ENCODE results near the gene APOL2.

Gene APOL2

GRCh38 chr22:36238373-36239149, 766 bp downstream of the APOL2 start:
- H3K4me3 ChIP-seq (ENCODE audit: low read depth, low read length), result peak overlapping the region; percentile 75
- TF ChIP-seq, protein P1, sequence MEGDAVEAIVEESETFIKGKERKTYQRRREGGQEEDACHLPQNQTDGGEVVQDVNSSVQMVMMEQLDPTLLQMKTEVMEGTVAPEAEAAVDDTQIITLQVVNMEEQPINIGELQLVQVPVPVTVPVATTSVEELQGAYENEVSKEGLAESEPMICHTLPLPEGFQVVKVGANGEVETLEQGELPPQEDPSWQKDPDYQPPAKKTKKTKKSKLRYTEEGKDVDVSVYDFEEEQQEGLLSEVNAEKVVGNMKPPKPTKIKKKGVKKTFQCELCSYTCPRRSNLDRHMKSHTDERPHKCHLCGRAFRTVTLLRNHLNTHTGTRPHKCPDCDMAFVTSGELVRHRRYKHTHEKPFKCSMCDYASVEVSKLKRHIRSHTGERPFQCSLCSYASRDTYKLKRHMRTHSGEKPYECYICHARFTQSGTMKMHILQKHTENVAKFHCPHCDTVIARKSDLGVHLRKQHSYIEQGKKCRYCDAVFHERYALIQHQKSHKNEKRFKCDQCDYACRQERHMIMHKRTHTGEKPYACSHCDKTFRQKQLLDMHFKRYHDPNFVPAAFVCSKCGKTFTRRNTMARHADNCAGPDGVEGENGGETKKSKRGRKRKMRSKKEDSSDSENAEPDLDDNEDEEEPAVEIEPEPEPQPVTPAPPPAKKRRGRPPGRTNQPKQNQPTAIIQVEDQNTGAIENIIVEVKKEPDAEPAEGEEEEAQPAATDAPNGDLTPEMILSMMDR (IDR thresholded peaks at IDR 0.05; ENCODE audit: insufficient read depth, low read length, missing control alignments), result no peak
- DNase-seq (ENCODE audit: low read depth, low spot score), result no peak
- ChIA-PET CTCF (interaction anchor here (0.7 to 6.1 kb wide), 22 partner anchors 11 to 248 kb away, joined by 3 to 47 read pairs (median 4); partner anchors contain the start of gene APOL1), POLR2A (interaction anchor here (1.0 to 1.3 kb wide), 3 partner anchors 15 to 148 kb away, joined by 3 to 6 read pairs (median 4); partner anchors contain the start of gene APOL1)

DNA sequence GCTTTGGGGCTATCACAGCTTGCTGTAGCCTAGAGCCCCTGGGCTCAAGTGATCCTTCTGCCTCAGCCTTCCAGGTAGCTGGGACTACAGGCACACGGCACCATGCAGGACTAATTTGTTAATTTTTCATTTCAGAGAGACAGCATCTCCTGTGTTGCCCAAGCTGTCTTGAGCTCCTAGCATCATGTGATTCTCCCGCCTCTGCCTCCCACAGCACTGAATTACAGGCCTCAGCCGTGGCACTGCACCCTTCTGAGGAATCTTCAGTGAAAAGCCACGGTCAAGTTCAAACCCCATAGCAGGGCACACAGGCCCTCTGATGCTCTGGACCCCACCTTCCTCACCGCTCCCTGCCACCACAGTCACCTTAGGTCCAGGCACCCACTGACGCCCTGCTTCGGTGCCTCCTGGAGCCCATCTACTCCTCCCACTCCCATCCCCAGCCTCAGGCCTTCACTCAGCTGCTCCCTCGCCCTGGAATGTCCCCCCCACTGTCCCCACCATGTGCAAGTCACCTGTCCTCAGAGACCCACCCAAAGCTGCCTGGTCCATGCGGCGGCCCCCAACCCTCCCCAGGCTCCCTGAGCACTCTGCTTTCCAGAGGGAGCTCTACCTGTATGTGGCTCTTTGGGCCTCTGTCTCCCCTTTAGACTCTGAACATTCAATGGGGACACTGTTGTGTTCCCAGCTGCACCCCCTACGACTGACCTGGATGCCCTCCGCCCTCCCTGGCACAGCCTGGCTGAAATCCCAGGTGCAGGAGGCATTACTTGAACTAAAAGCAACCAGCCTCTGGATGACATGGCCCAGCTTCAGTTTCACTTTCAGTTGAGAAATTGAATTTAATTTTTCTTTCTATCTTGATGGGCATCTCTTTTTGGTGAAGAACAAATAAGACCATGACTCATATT, 1.6 kb downstream of the APOL2 start:
- DNase-seq (ENCODE audit: low read depth, low spot score), result no peak
- TF ChIP-seq, protein P1 (IDR thresholded peaks at IDR 0.05; ENCODE audit: insufficient read depth, low read length, missing control alignments), result no peak
- POLR2A ChIA-PET, result no interaction called here
- CTCF ChIA-PET, result interaction anchor here (0.8 to 6.1 kb wide), 10 partner anchors 11 to 249 kb away, joined by 3 to 47 read pairs (median 4); partner anchors contain the start of gene APOL1
- peak overlapping the region; percentile 75 for H3K4me3 ChIP-seq (ENCODE audit: low read depth, low read length)

- DNase-seq (ENCODE audit: low read depth, low spot score), result no peak
- H3K4me3 ChIP-seq (ENCODE audit: low read depth, low read length), result no peak overlapping the region; the same call in 1 of the 2 replicates
- TF ChIP-seq, protein P1 (IDR thresholded peaks at IDR 0.05; ENCODE audit: insufficient read depth, low read length, missing control alignments), result no peak
- ChIA-PET POLR2A (no interaction called here), CTCF (interaction anchor here (0.7 to 6.1 kb wide), 8 partner anchors 12 to 250 kb away, joined by 3 to 47 read pairs (median 4); partner anchors contain the start of gene APOL1)
These were observed 2.7 kb downstream of the APOL2 start for GRCh38 chr22:36236388-36237319.

- no peak overlapping the region for H3K4me3 ChIP-seq (ENCODE audit: low read depth, low read length)
- TF ChIP-seq, protein P1 (IDR thresholded peaks at IDR 0.05; ENCODE audit: insufficient read depth, low read length, missing control alignments), result no peak
- ChIA-PET CTCF (interaction anchor here (1.7 to 6.1 kb wide), 4 partner anchors 19 to 251 kb away, joined by 3 to 47 read pairs (median 6); no protein-coding TSS in a partner anchor), POLR2A (no interaction called here)
- DNase-seq (ENCODE audit: low read depth, low spot score), result no peak
These were observed 3.7 kb downstream of the APOL2 start for GRCh38 chr22:36235585-36235984.

GRCh38 chr22:36234919-36235318, 4.4 kb downstream of the APOL2 start:
- POLR2A ChIA-PET, result no interaction called here
- H3K4me3 ChIP-seq (ENCODE audit: low read depth, low read length), result no peak overlapping the region
- TF ChIP-seq, protein P1 (IDR thresholded peaks at IDR 0.05; ENCODE audit: insufficient read depth, low read length, missing control alignments), result no peak
- DNase-seq (ENCODE audit: low read depth, low spot score), result no peak
- CTCF ChIA-PET, result interaction anchor here (1.8 to 6.1 kb wide), 3 partner anchors 38 to 252 kb away, joined by 3 to 47 read pairs (median 9); no protein-coding TSS in a partner anchor

Measured in AG04449 (cell line).